Spleen (tissue), 11 donors: ENCODE measurements around the gene HRH2. TPM values are rescaled to one million over a fixed set of nuclear protein-coding genes. Genes with fewer than 3 reads are reported as not detected.
A peak's percentile ranks its signal among the peaks of the same experiment; 100 is the strongest.

Experiments
- DNase-seq: peaks from one replicate; pipeline ENCODE4 v3.0.0-alpha.2; 2020
- H3K27ac ChIP-seq, 8 donors: fragments of 200-600 bp; sonication (generic) in 7 of 8; 1 replicate in 4 of 8; 2 replicates in 4 of 8; pipeline versions ENCODE4 v1.5.0 to v1.8.0; 2016 to 2021; ENCODE audit warnings: inconsistent platforms in 4 of 8, mild to moderate bottlenecking in 4 of 8, moderate library complexity in 1 of 8
- H3K27me3 ChIP-seq, 7 donors: fragments of 200-600 bp; sonication (generic) in 6 of 7; replicated peaks in 1 of 7; 1 replicate in 4 of 7; 2 replicates in 3 of 7; pipeline versions ENCODE4 v1.5.0 to v1.8.0; 2016 to 2021; ENCODE audit warnings: inconsistent platforms in 3 of 7, mild to moderate bottlenecking in 1 of 7
- H3K36me3 ChIP-seq, 6 donors: fragments of 200-600 bp; sonication (generic) in 5 of 6; 1 replicate in 4 of 6; 2 replicates in 2 of 6; pipeline versions ENCODE4 v1.5.0 to v1.8.0; 2016 to 2021; ENCODE audit warnings: inconsistent platforms in 2 of 6
- H3K4me1 ChIP-seq, 6 donors: fragments of 200-600 bp; sonication (generic) in 5 of 6; 1 replicate in 3 of 6; 2 replicates in 3 of 6; pipeline versions ENCODE4 v1.5.0 to v1.8.0; 2016 to 2021; ENCODE audit warnings: inconsistent platforms in 3 of 6
- H3K4me3 ChIP-seq, 8 donors: fragments of 200-600 bp; sonication (generic) in 7 of 8; 1 replicate in 4 of 8; 2 replicates in 4 of 8; pipeline versions ENCODE4 v1.5.0 to v1.8.0; 2016 to 2021; ENCODE audit warnings: inconsistent platforms in 4 of 8, mild to moderate bottlenecking in 4 of 8, moderate library complexity in 2 of 8
- H3K9me3 ChIP-seq, 8 donors: fragments of 200-600 bp; sonication (generic) in 7 of 8; 1 replicate in 4 of 8; 2 replicates in 4 of 8; pipeline versions ENCODE4 v1.5.0 to v1.8.0; 2016 to 2021; ENCODE audit warnings: inconsistent platforms in 4 of 8
- POLR2A ChIP-seq, 3 donors: fragments of 450-650 bp; IDR thresholded peaks; one replicate each; pipeline ENCODE4 v1.5.1; 2017; ENCODE audit warnings: antibody characterized with exemption in 3 of 3, mild to moderate bottlenecking in 1 of 3
- POLR2AphosphoS5 ChIP-seq, 3 donors: sonication (generic); formaldehyde crosslinking; IDR thresholded peaks; one replicate each; pipeline ENCODE4 v1.5.1; 2017; ENCODE audit warnings: antibody characterized with exemption in 3 of 3
- WGBS, 5 donors: extraction: QIAGEN DNeasy Blood & Tissue Kit in 3 of 5; methylation state at CpG; one replicate each; pipeline versions ENCODE4 v1.1.5 to v1.1.7; 2013 to 2018; 5-methylcytosine and 5-hydroxymethylcytosine counted together
- intact Hi-C: fragments of 100-400 bp; cut with DNase I; formaldehyde crosslinking; loops from one replicate; pipeline ENCODE4 v1.15.0; 2023; ENCODE audit warnings: low total_unique reads
- polyA plus RNA-seq, 3 donors: library from polyadenylated mRNA; stranded (reverse); fragments of 200-250 nt; gene quantifications; one replicate each; pipeline ENCODE4 v1.2.1, GENCODE V29; 2013
- total RNA-seq, 7 donors: library from RNA; depleted of rRNA in 3 of 7; stranded (reverse); fragments of >200 nt in 3 of 7; fragmentation: NEBNext Ultra II Directional in 4 of 7; extraction: Animal tissue kit (Norgen Biotek cat#: 25700) in 4 of 7; gene quantifications; one replicate each; pipeline versions ENCODE4 v1.1.0 to v1.2.1, GENCODE V29; 2016 to 2021
- TF ChIP-seq, protein P1 (sequence below), 11 experiments: fragments of 200-600 bp in 7 of 11; fragments of 450-650 bp in 4 of 11; sonication (generic) in 4 of 11; IDR thresholded peaks in 8 of 11; conservative IDR thresholded peaks in 3 of 11; 1 replicate in 7 of 11; 2 replicates in 4 of 11; pipeline versions ENCODE4 v1.4.0 to v1.8.0; 2016 to 2021; ENCODE audit warnings: antibody characterized with exemption in 11 of 11, inconsistent platforms in 4 of 11, mild to moderate bottlenecking in 1 of 11
- donor health status: healthy with polysubstance abuse.
- donor health status: DM: no; HTN: no; CAD: no; lungs with moderate emphysema.
- donor health status: DM: no; HTN: no; CAD: no.
- donor health status: Bipolar disorder and iron deficiency.
- donor health status: healthy.
- donor health status: DM: no; HTN: no; CAD: no.
- donor health status: DM: yes; HTN: yes; CAD: no.

Gene HRH2
- total and polyA plus RNA-seq, 10 donors, result 1.9 to 85.2 (median 22.3) TPM

DNA sequence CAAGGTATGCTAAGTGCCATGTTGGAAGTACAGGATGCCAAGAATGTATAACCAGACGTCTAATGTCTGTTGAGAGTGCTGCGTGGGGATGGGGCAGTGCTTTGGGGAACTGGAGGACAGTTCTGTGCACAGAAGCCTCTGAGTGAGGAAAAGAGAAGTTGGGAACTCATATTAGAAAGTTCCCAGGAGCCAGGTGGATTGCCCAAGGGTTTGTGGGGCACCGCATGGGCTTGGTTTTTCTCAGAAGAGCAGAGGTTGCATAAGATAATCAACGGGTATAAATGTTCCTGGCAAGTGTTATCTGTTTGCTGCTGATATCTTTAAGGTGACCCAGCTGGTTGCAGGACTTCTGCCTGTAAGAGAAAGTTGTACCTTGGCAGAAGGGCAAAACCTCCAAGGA lies 13.1 kb downstream of the HRH2 start:
- WGBS, 5 donors, result 19 to 39% (median 31%) methylated on average over 4 of the region's 4 CpGs
- DNase-seq, result no peak
- H3K9me3 ChIP-seq, result no peaks in the 10 kb centered on the region
- H3K4me1 ChIP-seq, result peaks cover 0 to 98% (median 16%) of the 10 kb centered on the region in 6 donors
- TF ChIP-seq POLR2AphosphoS5 (IDR thresholded peaks at IDR 0.05) (peak in 1 of 3 donors; percentile 49), POLR2A (IDR thresholded peaks at IDR 0.05) (no peak)
- H3K36me3 ChIP-seq, result no peaks in the 10 kb centered on the region
- intact Hi-C loops, result no loop called here
- peak overlapping the region in 7 of 8 donors; percentile 9 to 90 (median 66) for H3K27ac ChIP-seq
- H3K4me3 ChIP-seq, result no peak overlapping the region
- peaks cover 0 to 5% (median 0%) of the 10 kb centered on the region in 7 donors for H3K27me3 ChIP-seq

DNA sequence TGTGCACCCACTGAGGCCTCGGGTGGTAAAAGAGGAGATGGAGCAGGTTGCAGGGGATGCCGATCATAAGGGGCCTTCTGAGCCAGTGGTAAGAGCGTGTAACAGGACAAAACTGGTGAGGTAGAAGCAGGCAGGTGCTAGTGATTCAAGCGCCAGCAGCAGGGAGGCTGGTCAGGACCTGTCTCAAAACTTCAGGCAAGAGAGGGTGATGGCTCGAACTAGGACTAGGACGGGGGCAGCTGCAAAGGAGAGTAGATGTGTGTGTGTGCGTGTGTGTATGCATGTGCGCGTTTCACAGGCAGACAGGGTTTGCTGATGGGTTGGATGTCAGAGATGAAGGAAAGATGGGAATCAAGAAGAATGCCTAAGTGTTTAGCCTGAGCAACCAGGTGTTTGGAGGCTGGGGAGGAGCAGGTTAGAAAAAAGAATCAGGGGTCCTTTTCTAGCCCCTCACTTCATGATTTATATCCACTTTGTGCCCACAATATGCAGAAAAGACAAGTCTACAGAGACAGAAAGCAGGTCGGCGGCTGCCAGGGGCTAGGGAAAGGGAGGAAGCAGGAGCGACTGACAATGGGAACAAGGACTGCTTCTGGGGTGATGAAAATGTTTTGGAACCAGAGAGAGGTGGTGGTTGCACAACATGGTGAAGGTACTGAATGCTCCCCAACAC lies 15.2 kb downstream of the HRH2 start:
- WGBS, 5 donors, result 70 to 84% (median 78%) methylated on average over 12 of the region's 12 CpGs
- DNase-seq, result no peak
- peak overlapping the region in 7 of 8 donors; percentile 31 to 90 (median 75) for H3K27ac ChIP-seq
- H3K27me3 ChIP-seq, result peaks cover 0 to 5% (median 0%) of the 10 kb centered on the region in 7 donors
- TF ChIP-seq, protein P1, sequence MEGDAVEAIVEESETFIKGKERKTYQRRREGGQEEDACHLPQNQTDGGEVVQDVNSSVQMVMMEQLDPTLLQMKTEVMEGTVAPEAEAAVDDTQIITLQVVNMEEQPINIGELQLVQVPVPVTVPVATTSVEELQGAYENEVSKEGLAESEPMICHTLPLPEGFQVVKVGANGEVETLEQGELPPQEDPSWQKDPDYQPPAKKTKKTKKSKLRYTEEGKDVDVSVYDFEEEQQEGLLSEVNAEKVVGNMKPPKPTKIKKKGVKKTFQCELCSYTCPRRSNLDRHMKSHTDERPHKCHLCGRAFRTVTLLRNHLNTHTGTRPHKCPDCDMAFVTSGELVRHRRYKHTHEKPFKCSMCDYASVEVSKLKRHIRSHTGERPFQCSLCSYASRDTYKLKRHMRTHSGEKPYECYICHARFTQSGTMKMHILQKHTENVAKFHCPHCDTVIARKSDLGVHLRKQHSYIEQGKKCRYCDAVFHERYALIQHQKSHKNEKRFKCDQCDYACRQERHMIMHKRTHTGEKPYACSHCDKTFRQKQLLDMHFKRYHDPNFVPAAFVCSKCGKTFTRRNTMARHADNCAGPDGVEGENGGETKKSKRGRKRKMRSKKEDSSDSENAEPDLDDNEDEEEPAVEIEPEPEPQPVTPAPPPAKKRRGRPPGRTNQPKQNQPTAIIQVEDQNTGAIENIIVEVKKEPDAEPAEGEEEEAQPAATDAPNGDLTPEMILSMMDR (IDR thresholded peaks at IDR 0.05 in 8 of 11, conservative IDR thresholded peaks at IDR 0.05 in 3 of 11), result no peak
- TF ChIP-seq POLR2AphosphoS5 (IDR thresholded peaks at IDR 0.05), result no peak
- no peak for TF ChIP-seq POLR2A (IDR thresholded peaks at IDR 0.05)
- no peaks in the 10 kb centered on the region for H3K9me3 ChIP-seq
- no peaks in the 10 kb centered on the region for H3K36me3 ChIP-seq
- intact Hi-C loops, result no loop called here
- no peak overlapping the region for H3K4me3 ChIP-seq
- H3K4me1 ChIP-seq, result peaks cover 0 to 99% (median 23%) of the 10 kb centered on the region in 6 donors

DNA sequence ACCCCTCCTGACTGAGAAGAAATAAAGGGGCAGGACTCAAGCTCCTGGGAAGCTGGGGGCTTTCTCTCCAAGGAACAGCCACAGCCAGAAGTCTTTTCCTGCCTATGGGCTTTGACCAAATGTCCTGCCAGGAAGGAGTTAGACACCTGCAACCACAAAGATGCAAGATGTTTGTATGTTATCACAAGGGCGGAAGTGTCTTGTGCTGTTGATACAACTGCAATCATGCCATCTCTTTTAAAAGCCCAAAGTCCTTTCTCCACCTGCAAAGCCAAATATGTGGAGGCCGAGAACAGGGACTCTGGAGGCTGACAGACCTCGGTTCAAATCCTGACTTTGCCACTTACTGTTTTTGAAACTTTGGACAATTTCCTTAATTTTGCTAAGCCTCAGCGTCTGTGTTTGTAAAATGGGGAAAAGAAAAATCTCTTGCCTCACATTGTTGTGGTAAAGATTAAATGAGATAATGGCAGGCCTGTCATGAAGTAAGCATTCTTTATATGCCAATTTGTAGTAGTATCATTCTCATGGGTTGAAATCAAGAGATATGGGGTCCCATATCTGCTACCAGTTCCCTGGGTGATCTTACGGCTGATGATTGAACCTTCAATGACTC lies 17.0 kb downstream of the HRH2 start:
- H3K4me1 ChIP-seq, result peaks cover 0 to 89% (median 23%) of the 10 kb centered on the region in 6 donors
- intact Hi-C loops, result no loop called here
- WGBS, 5 donors, result 53 to 81% (median 62%) methylated on average over 5 of the region's 5 CpGs
- no peak for DNase-seq
- TF ChIP-seq POLR2A (IDR thresholded peaks at IDR 0.05) (no peak), POLR2AphosphoS5 (IDR thresholded peaks at IDR 0.05) (no peak)
- TF ChIP-seq, protein P1 (IDR thresholded peaks at IDR 0.05 in 8 of 11, conservative IDR thresholded peaks at IDR 0.05 in 3 of 11), result no peak
- H3K4me3 ChIP-seq, result peak overlapping the region in 1 of 8 donors; percentile 15
- H3K27ac ChIP-seq, result peak overlapping the region in 7 of 8 donors; percentile 26 to 90 (median 75)
- H3K9me3 ChIP-seq, result no peaks in the 10 kb centered on the region
- H3K36me3 ChIP-seq, result no peaks in the 10 kb centered on the region
- peaks cover 0 to 5% (median 0%) of the 10 kb centered on the region in 7 donors for H3K27me3 ChIP-seq

DNA sequence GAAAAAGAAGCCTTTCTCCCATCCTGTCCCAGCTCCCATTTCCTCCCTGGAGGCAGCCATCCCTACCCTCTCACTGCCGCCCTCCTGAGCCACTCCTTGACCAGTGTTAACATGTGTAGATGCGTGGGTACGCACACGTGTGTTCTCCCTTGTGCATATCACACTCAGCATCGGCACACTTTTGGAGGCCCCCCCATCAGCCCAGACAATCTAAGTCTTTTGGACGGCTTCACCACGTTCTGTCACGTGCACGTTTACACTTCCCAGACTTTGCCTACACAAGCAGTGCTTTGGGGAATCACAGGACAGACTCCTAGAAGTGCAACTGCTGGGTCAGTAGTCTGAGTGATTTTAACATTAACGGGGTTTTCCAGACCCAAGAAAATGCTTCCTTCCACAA lies 18.0 kb downstream of the HRH2 start:
- Histone ChIP-seq H3K27ac (peak overlapping the region in 5 of 8 donors; percentile 61 to 90 (median 83)), H3K36me3 (no peaks in the 10 kb centered on the region), H3K4me3 (peak overlapping the region in 1 of 8 donors; percentile 15), H3K9me3 (no peaks in the 10 kb centered on the region), H3K4me1 (peaks cover 0 to 89% (median 20%) of the 10 kb centered on the region in 6 donors), H3K27me3 (peaks cover 0 to 5% (median 0%) of the 10 kb centered on the region in 7 donors)
- TF ChIP-seq, protein P1 (IDR thresholded peaks at IDR 0.05 in 8 of 11, conservative IDR thresholded peaks at IDR 0.05 in 3 of 11), result no peak
- TF ChIP-seq POLR2A (IDR thresholded peaks at IDR 0.05) (no peak), POLR2AphosphoS5 (IDR thresholded peaks at IDR 0.05) (no peak)
- no peak for DNase-seq
- intact Hi-C loops, result no loop called here
- WGBS, 5 donors, result 82 to 94% (median 85%) methylated on average over 10 of the region's 10 CpGs
